NCI-H1105 (cell line): ENCODE results near the gene REC114.

Experiments
- DNase-seq: peaks from one replicate; lab custom pipeline; 2025; lab: John Stamatoyannopoulos, UW

The REC114 gene

GRCh38 chr15:73607405-73607804 lies 164.4 kb downstream of the REC114 start:
- no peak for DNase-seq

GRCh38 chr15:73607843-73608242 lies 164.9 kb downstream of the REC114 start:
- no peak for DNase-seq

DNA sequence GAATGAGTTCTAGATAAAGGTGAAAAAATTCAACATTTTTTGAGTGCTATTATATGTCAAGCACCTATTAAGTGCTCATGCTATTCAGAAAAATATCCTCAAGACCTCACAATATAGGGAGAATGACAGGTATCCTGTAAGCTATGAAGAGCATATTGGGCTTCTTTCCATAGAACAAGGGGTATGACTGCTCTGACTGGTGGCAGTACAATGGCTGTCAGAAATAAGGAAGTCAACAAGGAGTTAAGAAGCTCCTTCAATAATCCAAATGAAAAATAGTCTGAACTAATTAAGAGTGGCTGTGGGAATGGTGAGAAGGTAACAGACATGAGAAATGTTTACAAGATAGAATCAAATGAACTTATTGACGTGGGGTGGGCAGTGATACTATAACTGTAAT lies 165.5 kb downstream of the REC114 start:
- no peak for DNase-seq

GRCh38 chr15:73608941-73609340 lies 166.0 kb downstream of the REC114 start:
- DNase-seq = no peak
